GM21723 (cell line): ENCODE data around the gene GABPA.
A peak's percentile ranks its signal among the peaks of the same experiment; 100 is the strongest.

Experiments
- ATAC-seq: cut with Tn5 transposase; IDR thresholded peaks from one replicate; pipeline ENCODE4 v1.9.1; 2021; ENCODE audit warnings: mild to moderate bottlenecking, moderate library complexity; ENCODE audit not compliant: unreplicated experiment

Gene GABPA

DNA sequence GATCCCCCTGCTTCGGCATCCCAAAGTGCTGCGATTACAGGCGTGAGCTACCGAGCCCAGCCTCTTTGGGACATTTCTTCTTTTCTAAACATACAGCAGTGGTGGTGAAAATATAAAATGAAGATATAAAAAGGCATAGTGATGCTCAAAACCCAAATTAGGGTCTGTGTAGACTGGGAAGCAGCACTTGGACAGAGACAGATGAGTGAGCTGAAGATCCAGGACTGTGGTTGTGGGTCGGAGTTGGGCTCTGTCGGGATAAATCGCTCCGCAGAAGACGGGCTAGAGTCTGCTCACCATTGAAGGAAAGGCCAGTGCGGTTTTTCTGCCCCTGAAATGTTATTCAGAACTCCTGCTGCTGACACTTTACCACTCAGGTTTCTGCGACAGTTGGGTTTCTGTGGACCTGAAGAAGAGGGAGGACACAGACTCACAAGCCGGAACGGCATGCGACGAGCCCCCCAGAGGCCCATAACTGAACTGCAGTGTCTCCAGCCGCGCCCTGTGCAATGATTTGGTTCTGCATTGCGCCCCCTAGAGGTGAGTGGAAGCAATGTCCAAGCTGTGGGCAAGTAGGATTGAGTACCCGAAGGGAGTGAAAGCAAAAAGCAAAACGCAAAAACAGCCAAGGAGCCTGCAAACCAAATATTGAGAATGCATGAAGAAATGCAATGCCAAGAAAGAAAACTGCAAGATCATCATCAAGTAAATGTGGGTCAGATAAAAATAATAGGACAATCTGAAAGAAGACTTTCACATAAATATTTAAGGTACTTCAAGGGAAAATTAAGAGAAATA is 66.6 kb downstream of the GABPA start:
- peak; percentile 99 for ATAC-seq

DNA sequence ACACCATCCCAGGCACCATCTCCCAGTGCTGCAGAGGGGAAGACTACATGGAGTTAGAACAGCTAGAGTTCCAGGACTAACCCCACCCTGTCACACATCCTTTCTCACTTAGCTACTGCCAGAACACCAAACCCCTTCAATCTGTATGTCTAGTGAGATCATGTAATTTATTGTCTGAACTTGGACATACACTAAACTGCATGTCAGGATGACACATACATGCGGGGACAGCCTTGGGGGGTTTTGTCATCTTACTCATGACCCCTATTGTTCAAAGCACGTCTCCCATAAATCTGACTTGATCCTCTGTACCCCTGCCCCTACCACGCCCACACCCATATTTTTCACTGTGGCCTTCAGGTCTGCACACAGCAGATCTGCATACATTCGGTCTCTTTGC is 71.3 kb downstream of the GABPA start:
- no peak for ATAC-seq

DNA sequence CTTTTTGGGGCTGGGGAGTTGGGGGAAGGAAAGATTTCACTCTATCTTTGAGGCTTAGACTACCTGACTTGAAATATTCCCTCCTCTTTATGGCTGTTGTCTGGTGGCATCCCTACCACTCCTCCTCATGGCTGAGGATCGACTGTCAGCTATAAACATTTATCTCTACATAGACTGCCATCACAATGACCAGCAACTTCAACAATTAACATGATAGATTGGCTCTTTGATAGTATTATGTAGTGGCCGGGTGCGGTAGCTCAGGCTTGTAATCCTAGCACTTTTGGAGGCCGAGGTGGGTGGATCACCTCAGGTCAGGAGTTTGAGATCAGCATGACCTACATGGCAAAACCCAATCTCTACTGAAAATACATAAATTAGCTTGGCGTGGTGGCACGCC is 72.4 kb downstream of the GABPA start:
- ATAC-seq, result no peak

DNA sequence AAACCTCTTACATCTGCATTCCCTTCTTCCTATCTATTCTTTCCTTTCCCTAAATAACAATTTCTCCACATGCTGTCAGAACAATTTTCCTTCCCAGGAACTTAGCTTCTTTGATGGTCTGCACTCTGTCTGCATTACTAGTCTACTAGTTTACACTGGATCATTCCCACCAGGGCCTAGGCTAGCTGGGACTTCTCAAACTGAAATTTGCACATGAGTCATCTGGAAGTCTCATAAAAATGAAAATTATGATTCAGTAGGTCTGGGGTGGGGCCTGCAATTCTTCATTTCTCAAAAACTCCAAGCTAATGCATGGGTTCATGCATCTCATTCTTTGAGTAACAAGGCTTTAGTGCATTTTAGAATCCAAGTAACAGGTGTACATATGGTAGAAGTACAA is 74.2 kb downstream of the GABPA start:
- no peak for ATAC-seq

DNA sequence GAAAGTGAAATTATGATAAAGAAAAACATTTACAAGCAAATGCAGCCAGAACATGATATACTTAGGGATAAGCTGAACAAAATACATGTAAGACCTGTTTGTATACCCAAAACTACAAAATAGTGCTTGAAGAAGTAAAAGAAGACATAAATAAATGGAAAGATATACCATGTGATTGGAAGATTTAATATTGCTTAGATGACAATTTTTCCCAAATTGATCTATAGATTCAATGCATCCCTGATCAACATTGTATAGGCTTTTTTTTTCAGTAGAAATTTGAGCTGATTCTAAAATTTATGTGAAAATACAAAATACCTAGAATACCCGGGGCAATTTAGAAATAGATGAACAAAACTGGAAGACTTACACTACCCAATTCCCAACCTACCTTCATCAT is 76.4 kb downstream of the GABPA start:
- no peak for ATAC-seq

DNA sequence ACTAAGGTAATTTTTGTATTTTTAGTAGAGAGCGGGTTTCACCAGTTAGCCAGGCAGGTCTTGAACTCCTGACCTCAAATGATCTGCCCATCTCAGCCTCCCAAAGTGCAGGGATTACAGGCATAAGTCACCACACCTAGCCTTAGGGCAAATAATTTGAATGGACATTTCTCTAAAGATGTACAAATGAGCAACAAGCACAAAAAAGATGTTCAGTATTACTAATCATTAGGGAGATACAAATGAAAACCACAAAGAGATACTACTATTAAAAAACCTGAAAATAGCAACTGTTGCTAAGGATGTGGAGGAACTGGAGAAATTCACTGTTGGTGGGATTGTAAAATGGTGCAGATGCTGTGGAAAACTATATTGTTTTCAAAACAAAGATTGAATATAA is 79.1 kb downstream of the GABPA start:
- no peak for ATAC-seq

DNA sequence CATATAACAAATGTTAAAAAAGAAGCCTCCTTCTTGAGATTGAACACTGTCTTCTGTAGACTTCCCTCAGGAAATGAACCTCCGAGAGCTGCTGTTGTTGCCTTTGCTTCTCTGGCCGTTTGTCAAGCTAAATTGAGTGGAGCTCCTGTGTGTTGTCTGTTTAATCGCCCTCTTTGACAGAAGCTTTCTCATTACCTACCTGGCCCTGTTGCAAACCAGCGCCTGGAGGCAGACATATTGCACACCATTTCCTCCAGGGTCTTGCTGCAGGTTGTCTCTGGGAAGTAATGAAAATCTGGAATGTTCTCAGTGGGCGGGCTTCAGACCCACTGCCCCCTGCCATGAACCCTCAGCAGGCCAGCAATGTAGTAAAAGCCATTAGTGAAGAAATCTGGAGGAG is 83.3 kb downstream of the GABPA start:
- ATAC-seq, result no peak

DNA sequence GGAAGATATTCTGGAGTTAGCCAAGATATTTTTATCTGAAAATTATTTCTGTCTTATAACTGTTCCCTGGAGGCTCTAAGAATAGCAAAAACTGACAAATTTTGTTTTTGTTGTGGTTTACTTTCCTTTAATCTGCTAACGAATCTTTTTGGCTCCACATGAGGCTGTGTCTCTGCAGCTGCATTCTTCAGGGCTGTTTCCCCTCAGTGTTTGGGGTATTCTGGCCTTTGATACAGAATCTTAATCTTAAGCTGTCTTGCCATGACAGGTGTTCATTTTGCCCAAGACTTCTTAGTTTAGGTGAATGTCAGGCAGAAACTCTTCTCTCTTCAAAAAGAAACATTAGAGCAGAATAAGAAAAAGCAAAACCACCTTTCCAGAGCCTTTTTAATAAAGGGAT is 83.8 kb downstream of the GABPA start:
- no peak for ATAC-seq
